WTC11 (cell line): ENCODE results near the gene ZNF358.

Source experiments
- ATF1 ChIP-seq: sonication (generic); formaldehyde crosslinking; IDR thresholded peaks from 2 replicates; pipeline ENCODE4 v1.8.1; 2023; ENCODE audit warnings: mild to moderate bottlenecking, moderate library complexity, missing genetic modification reagents
- FOXJ3 ChIP-seq: sonication (generic); formaldehyde crosslinking; IDR thresholded peaks from 2 replicates; pipeline ENCODE4 v1.9.0; 2021; ENCODE audit warnings: missing genetic modification reagents, mild to moderate bottlenecking, borderline replicate concordance
- JUN ChIP-seq: sonication (generic); formaldehyde crosslinking; IDR thresholded peaks from 2 replicates; pipeline ENCODE4 v1.8.0; 2023; ENCODE audit warnings: mild to moderate bottlenecking, missing genetic modification reagents
- KAT7 ChIP-seq: sonication (generic); formaldehyde crosslinking; IDR thresholded peaks from 2 replicates; pipeline ENCODE4 v1.8.1; 2023; ENCODE audit warnings: missing genetic modification reagents, mild to moderate bottlenecking, borderline replicate concordance
- ZNF263 ChIP-seq: sonication (generic); formaldehyde crosslinking; IDR thresholded peaks from 2 replicates; pipeline ENCODE4 v1.8.1; 2022; ENCODE audit warnings: low read depth, mild to moderate bottlenecking, moderate library complexity, missing genetic modification reagents
- ZNF416 ChIP-seq: fragments of 250-450 bp; sonication (Bioruptor Pico); IDR thresholded peaks from 2 replicates; pipeline ENCODE4 v1.9.0; 2021; ENCODE audit warnings: mild to moderate bottlenecking, inconsistent platforms
- TF ChIP-seq, protein P1 (sequence below): sonication (generic); formaldehyde crosslinking; IDR thresholded peaks from 2 replicates; pipeline ENCODE4 v1.8.1; 2023; ENCODE audit warnings: mild to moderate bottlenecking, missing genetic modification reagents, moderate library complexity
- TF ChIP-seq, protein P2 (sequence below): fragments of 200-600 bp; IDR thresholded peaks from 2 replicates; pipeline ENCODE4 v1.8.0; 2022; ENCODE audit warnings: antibody characterized with exemption
- TF ChIP-seq, protein P3 (sequence below): sonication (generic); formaldehyde crosslinking; IDR thresholded peaks from 2 replicates; pipeline ENCODE4 v1.8.1; 2022; ENCODE audit warnings: low read depth, missing genetic modification reagents, borderline replicate concordance
- TF ChIP-seq, protein P4 (sequence below): sonication (generic); formaldehyde crosslinking; IDR thresholded peaks from 2 replicates; pipeline ENCODE4 v1.8.0; 2022; ENCODE audit warnings: mild to moderate bottlenecking, missing genetic modification reagents
- TF ChIP-seq, protein P5 (sequence below): sonication (generic); formaldehyde crosslinking; conservative IDR thresholded peaks from 2 replicates; pipeline ENCODE4 v1.8.1; 2022; ENCODE audit warnings: mild to moderate bottlenecking, missing genetic modification reagents
- TF ChIP-seq, protein P6 (sequence below): sonication (generic); formaldehyde crosslinking; IDR thresholded peaks from 2 replicates; pipeline ENCODE4 v1.8.1; 2023; ENCODE audit warnings: mild to moderate bottlenecking, missing genetic modification reagents

DNA sequence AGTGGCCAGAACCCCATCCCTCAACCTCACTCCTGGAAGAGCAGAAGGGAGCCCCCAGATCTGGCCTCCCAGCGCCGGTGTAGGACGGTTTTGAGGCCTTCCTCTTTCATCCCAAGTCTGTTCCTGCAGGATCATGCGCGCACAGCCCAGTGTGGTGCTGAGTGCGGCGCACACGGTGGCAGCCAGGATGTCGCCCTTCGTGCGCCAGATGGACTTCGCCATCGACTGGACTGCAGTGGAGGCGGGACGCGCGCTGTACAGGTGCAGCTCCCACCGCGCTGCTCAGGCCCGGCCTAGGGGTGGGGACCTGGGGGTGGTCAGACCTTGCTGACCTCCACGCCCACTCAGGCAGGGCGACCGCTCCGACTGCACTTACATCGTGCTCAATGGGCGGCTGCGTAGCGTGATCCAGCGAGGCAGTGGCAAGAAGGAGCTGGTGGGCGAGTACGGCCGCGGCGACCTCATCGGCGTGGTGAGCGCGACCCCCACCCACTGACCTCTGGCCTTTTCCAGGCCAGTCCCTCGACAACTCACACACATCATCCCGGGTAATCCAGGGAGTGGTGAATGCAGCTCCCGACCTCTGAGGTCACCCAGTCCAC, 34.4 kb downstream of the ZNF358 start:
- TF ChIP-seq, protein P1, sequence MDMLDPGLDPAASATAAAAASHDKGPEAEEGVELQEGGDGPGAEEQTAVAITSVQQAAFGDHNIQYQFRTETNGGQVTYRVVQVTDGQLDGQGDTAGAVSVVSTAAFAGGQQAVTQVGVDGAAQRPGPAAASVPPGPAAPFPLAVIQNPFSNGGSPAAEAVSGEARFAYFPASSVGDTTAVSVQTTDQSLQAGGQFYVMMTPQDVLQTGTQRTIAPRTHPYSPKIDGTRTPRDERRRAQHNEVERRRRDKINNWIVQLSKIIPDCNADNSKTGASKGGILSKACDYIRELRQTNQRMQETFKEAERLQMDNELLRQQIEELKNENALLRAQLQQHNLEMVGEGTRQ (CRISPR knock-in tag) = no peak
- TF ChIP-seq, protein P2, sequence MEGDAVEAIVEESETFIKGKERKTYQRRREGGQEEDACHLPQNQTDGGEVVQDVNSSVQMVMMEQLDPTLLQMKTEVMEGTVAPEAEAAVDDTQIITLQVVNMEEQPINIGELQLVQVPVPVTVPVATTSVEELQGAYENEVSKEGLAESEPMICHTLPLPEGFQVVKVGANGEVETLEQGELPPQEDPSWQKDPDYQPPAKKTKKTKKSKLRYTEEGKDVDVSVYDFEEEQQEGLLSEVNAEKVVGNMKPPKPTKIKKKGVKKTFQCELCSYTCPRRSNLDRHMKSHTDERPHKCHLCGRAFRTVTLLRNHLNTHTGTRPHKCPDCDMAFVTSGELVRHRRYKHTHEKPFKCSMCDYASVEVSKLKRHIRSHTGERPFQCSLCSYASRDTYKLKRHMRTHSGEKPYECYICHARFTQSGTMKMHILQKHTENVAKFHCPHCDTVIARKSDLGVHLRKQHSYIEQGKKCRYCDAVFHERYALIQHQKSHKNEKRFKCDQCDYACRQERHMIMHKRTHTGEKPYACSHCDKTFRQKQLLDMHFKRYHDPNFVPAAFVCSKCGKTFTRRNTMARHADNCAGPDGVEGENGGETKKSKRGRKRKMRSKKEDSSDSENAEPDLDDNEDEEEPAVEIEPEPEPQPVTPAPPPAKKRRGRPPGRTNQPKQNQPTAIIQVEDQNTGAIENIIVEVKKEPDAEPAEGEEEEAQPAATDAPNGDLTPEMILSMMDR = no peak
- TF ChIP-seq ZNF263 (CRISPR knock-in tag) = no peak
- no peak for TF ChIP-seq ATF1 (CRISPR knock-in tag)
- TF ChIP-seq, protein P3, sequence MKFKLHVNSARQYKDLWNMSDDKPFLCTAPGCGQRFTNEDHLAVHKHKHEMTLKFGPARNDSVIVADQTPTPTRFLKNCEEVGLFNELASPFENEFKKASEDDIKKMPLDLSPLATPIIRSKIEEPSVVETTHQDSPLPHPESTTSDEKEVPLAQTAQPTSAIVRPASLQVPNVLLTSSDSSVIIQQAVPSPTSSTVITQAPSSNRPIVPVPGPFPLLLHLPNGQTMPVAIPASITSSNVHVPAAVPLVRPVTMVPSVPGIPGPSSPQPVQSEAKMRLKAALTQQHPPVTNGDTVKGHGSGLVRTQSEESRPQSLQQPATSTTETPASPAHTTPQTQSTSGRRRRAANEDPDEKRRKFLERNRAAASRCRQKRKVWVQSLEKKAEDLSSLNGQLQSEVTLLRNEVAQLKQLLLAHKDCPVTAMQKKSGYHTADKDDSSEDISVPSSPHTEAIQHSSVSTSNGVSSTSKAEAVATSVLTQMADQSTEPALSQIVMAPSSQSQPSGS (CRISPR knock-in tag) = no peak
- TF ChIP-seq, protein P4, sequence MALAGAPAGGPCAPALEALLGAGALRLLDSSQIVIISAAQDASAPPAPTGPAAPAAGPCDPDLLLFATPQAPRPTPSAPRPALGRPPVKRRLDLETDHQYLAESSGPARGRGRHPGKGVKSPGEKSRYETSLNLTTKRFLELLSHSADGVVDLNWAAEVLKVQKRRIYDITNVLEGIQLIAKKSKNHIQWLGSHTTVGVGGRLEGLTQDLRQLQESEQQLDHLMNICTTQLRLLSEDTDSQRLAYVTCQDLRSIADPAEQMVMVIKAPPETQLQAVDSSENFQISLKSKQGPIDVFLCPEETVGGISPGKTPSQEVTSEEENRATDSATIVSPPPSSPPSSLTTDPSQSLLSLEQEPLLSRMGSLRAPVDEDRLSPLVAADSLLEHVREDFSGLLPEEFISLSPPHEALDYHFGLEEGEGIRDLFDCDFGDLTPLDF (CRISPR knock-in tag) = no peak
- TF ChIP-seq, protein P5, sequence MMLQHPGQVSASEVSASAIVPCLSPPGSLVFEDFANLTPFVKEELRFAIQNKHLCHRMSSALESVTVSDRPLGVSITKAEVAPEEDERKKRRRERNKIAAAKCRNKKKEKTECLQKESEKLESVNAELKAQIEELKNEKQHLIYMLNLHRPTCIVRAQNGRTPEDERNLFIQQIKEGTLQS (CRISPR knock-in tag) = no peak
- no peak for TF ChIP-seq FOXJ3 (CRISPR knock-in tag)
- TF ChIP-seq ZNF416 (CRISPR knock-in tag) = no peak
- no peak for TF ChIP-seq JUN (CRISPR knock-in tag)
- TF ChIP-seq, protein P6, sequence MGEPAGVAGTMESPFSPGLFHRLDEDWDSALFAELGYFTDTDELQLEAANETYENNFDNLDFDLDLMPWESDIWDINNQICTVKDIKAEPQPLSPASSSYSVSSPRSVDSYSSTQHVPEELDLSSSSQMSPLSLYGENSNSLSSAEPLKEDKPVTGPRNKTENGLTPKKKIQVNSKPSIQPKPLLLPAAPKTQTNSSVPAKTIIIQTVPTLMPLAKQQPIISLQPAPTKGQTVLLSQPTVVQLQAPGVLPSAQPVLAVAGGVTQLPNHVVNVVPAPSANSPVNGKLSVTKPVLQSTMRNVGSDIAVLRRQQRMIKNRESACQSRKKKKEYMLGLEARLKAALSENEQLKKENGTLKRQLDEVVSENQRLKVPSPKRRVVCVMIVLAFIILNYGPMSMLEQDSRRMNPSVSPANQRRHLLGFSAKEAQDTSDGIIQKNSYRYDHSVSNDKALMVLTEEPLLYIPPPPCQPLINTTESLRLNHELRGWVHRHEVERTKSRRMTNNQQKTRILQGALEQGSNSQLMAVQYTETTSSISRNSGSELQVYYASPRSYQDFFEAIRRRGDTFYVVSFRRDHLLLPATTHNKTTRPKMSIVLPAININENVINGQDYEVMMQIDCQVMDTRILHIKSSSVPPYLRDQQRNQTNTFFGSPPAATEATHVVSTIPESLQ (CRISPR knock-in tag) = no peak
- no peak for TF ChIP-seq KAT7 (CRISPR knock-in tag)
